HepG2 (cell line): Measurements from ENCODE around the gene CIBAR2. TPM values are rescaled to one million over a fixed set of nuclear protein-coding genes. Genes with fewer than 3 reads are reported as not detected.

Experiments used
- AGO2 ChIP-seq: fragments of 200-400 bp; formaldehyde crosslinking; optimal IDR thresholded peaks from 2 replicates; pipeline ENCODE3; 2017; ENCODE audit warnings: mild to moderate bottlenecking, low read depth, low read length, moderate library complexity
- CEBPG ChIP-seq: IDR thresholded peaks from 2 replicates; pipeline ENCODE4 v1.6.1; 2016
- DBP ChIP-seq: sonication (generic); formaldehyde crosslinking; IDR thresholded peaks from 2 replicates; pipeline ENCODE4 v1.4.0; 2020; ENCODE audit warnings: missing genetic modification reagents; ENCODE audit errors: not compliant biosample characterization
- FOXO4 ChIP-seq: sonication (generic); formaldehyde crosslinking; conservative IDR thresholded peaks from 2 replicates; pipeline ENCODE4 v1.8.1; 2023; ENCODE audit warnings: missing genetic modification reagents
- HHEX ChIP-seq: IDR thresholded peaks from 2 replicates; pipeline ENCODE4 v1.6.1; 2016; ENCODE audit warnings: control low read depth
- HIC2 ChIP-seq: sonication (generic); formaldehyde crosslinking; IDR thresholded peaks from 2 replicates; pipeline ENCODE4 v1.9.0; 2022; ENCODE audit warnings: low read depth, missing genetic modification reagents
- HIVEP1 ChIP-seq: sonication (generic); formaldehyde crosslinking; IDR thresholded peaks from 2 replicates; pipeline ENCODE4 v1.4.0; 2020; ENCODE audit warnings: mild to moderate bottlenecking, missing genetic modification reagents
- HOXD1 ChIP-seq: sonication (generic); formaldehyde crosslinking; IDR thresholded peaks from 2 replicates; pipeline ENCODE4 v1.5.0; 2020; ENCODE audit warnings: missing genetic modification reagents
- KLF13 ChIP-seq: sonication (generic); formaldehyde crosslinking; IDR thresholded peaks from 2 replicates; pipeline ENCODE4 v1.4.0; 2020; ENCODE audit warnings: mild to moderate bottlenecking, missing genetic modification reagents
- MEF2D ChIP-seq: sonication (generic); formaldehyde crosslinking; IDR thresholded peaks from 2 replicates; pipeline ENCODE4 v1.5.1; 2020; ENCODE audit warnings: mild to moderate bottlenecking, missing genetic modification reagents
- MXD1 ChIP-seq: sonication (generic); formaldehyde crosslinking; IDR thresholded peaks from 2 replicates; pipeline ENCODE4 v1.4.0; 2020; ENCODE audit warnings: mild to moderate bottlenecking, missing genetic modification reagents
- NR2F6 ChIP-seq, 2 experiments: IDR thresholded peaks; 2 replicates each; pipeline ENCODE4 v1.6.1; 2016; ENCODE audit warnings: antibody characterized with exemption in 1 of 2, mild to moderate bottlenecking in 1 of 2
- PITX1 ChIP-seq: sonication (generic); formaldehyde crosslinking; IDR thresholded peaks from 2 replicates; pipeline ENCODE4 v1.5.1; 2020; ENCODE audit warnings: mild to moderate bottlenecking, missing genetic modification reagents
- SIX4 ChIP-seq: sonication (generic); formaldehyde crosslinking; IDR thresholded peaks from 2 replicates; pipeline ENCODE4 v1.4.0; 2020; ENCODE audit warnings: missing genetic modification reagents
- SKI ChIP-seq: fragments of 450-650 bp; IDR thresholded peaks from one replicate; pipeline ENCODE4 v1.6.1; 2018; ENCODE audit warnings: mild to moderate bottlenecking; ENCODE audit not compliant: partially characterized antibody
- SP5 ChIP-seq: IDR thresholded peaks from 2 replicates; pipeline ENCODE4 v1.6.1; 2016; ENCODE audit warnings: low read depth, borderline replicate concordance
- TCF12 ChIP-seq, 2 experiments: fragments of 450-650 bp in 1 of 2; sonication (generic) in 1 of 2; formaldehyde crosslinking in 1 of 2; IDR thresholded peaks; 2 replicates each; pipeline versions ENCODE4 v1.6.1 to v1.8.0; 2017 to 2022; ENCODE audit warnings: antibody characterized with exemption in 1 of 2, mild to moderate bottlenecking in 1 of 2, missing genetic modification reagents in 1 of 2, moderate library complexity in 1 of 2
- WIZ ChIP-seq: sonication (generic); formaldehyde crosslinking; IDR thresholded peaks from 2 replicates; pipeline ENCODE4 v1.5.1; 2020; ENCODE audit warnings: mild to moderate bottlenecking, missing genetic modification reagents
- ZBTB21 ChIP-seq: sonication (generic); formaldehyde crosslinking; IDR thresholded peaks from 2 replicates; pipeline ENCODE4 v1.4.0; 2020; ENCODE audit warnings: missing genetic modification reagents
- ZBTB34 ChIP-seq: sonication (generic); formaldehyde crosslinking; IDR thresholded peaks from 2 replicates; pipeline ENCODE4 v1.8.0; 2022; ENCODE audit warnings: mild to moderate bottlenecking, missing genetic modification reagents
- ZNF383 ChIP-seq: sonication (generic); formaldehyde crosslinking; IDR thresholded peaks from 2 replicates; pipeline ENCODE4 v1.4.0; 2020; ENCODE audit warnings: missing genetic modification reagents, mild to moderate bottlenecking, borderline replicate concordance
- ZNF501 ChIP-seq: sonication (generic); formaldehyde crosslinking; IDR thresholded peaks from 2 replicates; pipeline ENCODE4 v1.5.1; 2020; ENCODE audit warnings: mild to moderate bottlenecking, moderate library complexity, missing genetic modification reagents
- ZNF577 ChIP-seq: sonication (generic); formaldehyde crosslinking; IDR thresholded peaks from 2 replicates; pipeline ENCODE4 v1.4.0; 2020; ENCODE audit warnings: mild to moderate bottlenecking, low read depth, missing genetic modification reagents, borderline replicate concordance
- ZNF674 ChIP-seq: sonication (generic); formaldehyde crosslinking; IDR thresholded peaks from 2 replicates; pipeline ENCODE4 v1.5.0; 2020; ENCODE audit warnings: low read depth, mild to moderate bottlenecking, missing genetic modification reagents
- ZNF709 ChIP-seq: sonication (generic); formaldehyde crosslinking; IDR thresholded peaks from 2 replicates; pipeline ENCODE4 v1.5.0; 2020; ENCODE audit warnings: mild to moderate bottlenecking, missing genetic modification reagents
- ZNF891 ChIP-seq: sonication (generic); formaldehyde crosslinking; IDR thresholded peaks from 2 replicates; pipeline ENCODE4 v1.5.0; 2020; ENCODE audit warnings: mild to moderate bottlenecking, missing genetic modification reagents
- polyA plus RNA-seq, 8 experiments: library from polyadenylated mRNA; depleted of rRNA in 3 of 8; stranded (reverse) in 7 of 8; unstranded in 1 of 8; fragments of >200 nt; fragmentation: Illumina TruSeq in 4 of 8; extraction: Trizol in 4 of 8; gene quantifications; 2 replicates each; pipeline versions ENCODE4 v1.2.1 to v1.2.3, GENCODE V29; 2011 to 2016; ENCODE audit warnings: low read depth in 4 of 8, missing spikeins in 1 of 8, mixed read lengths in 1 of 8; ENCODE audit not compliant: insufficient read depth in 1 of 8
- total RNA-seq, 5 experiments: library from RNA; depleted of rRNA; stranded (reverse); fragments of >200 nt; fragmentation: Illumina TruSeq; extraction: Trizol; gene quantifications; 2 replicates each; pipeline ENCODE4 v1.2.3, GENCODE V29; 2016; ENCODE audit warnings: low read depth in 1 of 5

Gene CIBAR2
- total and polyA plus RNA-seq, 2 of the 13 experiments (the other 11 are each of a cell fraction or from before 2014, with no cell fraction given) = not detected

GRCh38 chr16:85141491-85142128 is 29.3 kb upstream of the CIBAR2 start (continued):
- peak; percentile 63 for TF ChIP-seq DBP (CRISPR knock-in tag)
- TF ChIP-seq NR2F6 (IDR thresholded peaks at IDR 0.05) = no peak
- no peak for TF ChIP-seq NR2F6 (CRISPR knock-in tag; IDR thresholded peaks at IDR 0.05)
- TF ChIP-seq ZNF501 (CRISPR knock-in tag) = 0 out of 2 replicates have a peak, but pooled peaks have one; percentile 36
- peak; percentile 49; the same call in 1 of the 2 replicates for TF ChIP-seq SP5 (CRISPR knock-in tag)
- no peak for TF ChIP-seq TCF12 (IDR thresholded peaks at IDR 0.05)
- TF ChIP-seq TCF12 (CRISPR knock-in tag; IDR thresholded peaks at IDR 0.05) = no peak
- TF ChIP-seq SIX4 (CRISPR knock-in tag) = no peak
- peak; percentile 85; the same call in 1 of the 2 replicates for TF ChIP-seq ZNF383 (CRISPR knock-in tag)
- no peak for TF ChIP-seq HOXD1 (CRISPR knock-in tag)
- TF ChIP-seq MXD1 (CRISPR knock-in tag) = 0 out of 2 replicates have a peak, but pooled peaks have one; percentile 56
- no peak for TF ChIP-seq ZNF674
- peak; percentile 16; the same call in 1 of the 2 replicates for TF ChIP-seq MEF2D (CRISPR knock-in tag)
- TF ChIP-seq HIVEP1 (CRISPR knock-in tag) = 0 out of 2 replicates have a peak, but pooled peaks have one; percentile 27
- TF ChIP-seq ZNF577 (CRISPR knock-in tag) = no peak
- no peak for TF ChIP-seq ZNF891
- no peak for TF ChIP-seq FOXO4 (CRISPR knock-in tag)
- no peak for TF ChIP-seq HIC2 (CRISPR knock-in tag)
- TF ChIP-seq ZNF709 = no peak; the same call in 1 of the 2 replicates
- TF ChIP-seq HHEX (CRISPR knock-in tag) = no peak
- peak; percentile 42; the same call in 1 of the 2 replicates for TF ChIP-seq ZBTB34 (CRISPR knock-in tag)
- TF ChIP-seq KLF13 (CRISPR knock-in tag) = no peak
- no peak for TF ChIP-seq SKI
- no peak for TF ChIP-seq AGO2
- TF ChIP-seq WIZ (CRISPR knock-in tag) = no peak
- no peak for TF ChIP-seq ZBTB21 (CRISPR knock-in tag)
- TF ChIP-seq CEBPG (CRISPR knock-in tag) = no peak
- TF ChIP-seq PITX1 = 0 out of 2 replicates have a peak, but pooled peaks have one; percentile 52
